GM19043 (cell line): ENCODE data around the gene BEX3.
"Not testable (repeated sequence)": the region's sequence is repeated elsewhere in the genome, so short reads cannot be mapped to it uniquely, and the experiment has no call there.

Experiments
- ATAC-seq: cut with Tn5 transposase; IDR thresholded peaks from one replicate; pipeline ENCODE4 v1.9.1; 2021; ENCODE audit warnings: low read depth; ENCODE audit not compliant: unreplicated experiment

BEX3 gene

GRCh38 chrX:103376118-103376978, at the start of gene BEX3:
BEX3 (plus strand) TSS chrX:103376538; CDS start chrX:103377522, 984 bp downstream.
- ATAC-seq, result no peak

- ATAC-seq, result no peak
These were observed 46.3 kb upstream of the BEX3 start, which contains the start of gene TCEAL7 for GRCh38 chrX:103329991-103330390. TCEAL7 (plus strand) TSS chrX:103330239; CDS start chrX:103331404, 1,165 bp downstream.

GRCh38 chrX:103330681-103331288, 45.6 kb upstream of the BEX3 start:
- no peak for ATAC-seq

GRCh38 chrX:103338663-103339062, 37.7 kb upstream of the BEX3 start:
- ATAC-seq, result no peak

- no peak for ATAC-seq
These were observed 33.2 kb upstream of the BEX3 start for GRCh38 chrX:103343105-103343504.

GRCh38 chrX:103344606-103345005, 31.7 kb upstream of the BEX3 start:
- no peak for ATAC-seq

- ATAC-seq, result no peak
These were observed 28.5 kb upstream of the BEX3 start for GRCh38 chrX:103347682-103348397.

- ATAC-seq, result peak; percentile 49
These were observed 20.1 kb upstream of the BEX3 start, which contains the start of gene TCEAL9 for GRCh38 chrX:103356130-103356798. TCEAL9 (plus strand) TSS chrX:103356506; CDS start chrX:103357685, 1,179 bp downstream.

GRCh38 chrX:103356858-103357257, 19.5 kb upstream of the BEX3 start:
- no peak for ATAC-seq

GRCh38 chrX:103357871-103358270, 18.5 kb upstream of the BEX3 start:
- ATAC-seq, result no peak

- not testable (repeated sequence) for ATAC-seq
These were observed 16.7 kb upstream of the BEX3 start for GRCh38 chrX:103359605-103360004.

- no peak for ATAC-seq
These were observed 16.2 kb upstream of the BEX3 start for GRCh38 chrX:103360092-103360491.

GRCh38 chrX:103360916-103361315, 15.4 kb upstream of the BEX3 start:
- no peak for ATAC-seq

- ATAC-seq, result no peak
These were observed 14.5 kb upstream of the BEX3 start for GRCh38 chrX:103361798-103362197.

GRCh38 chrX:103362474-103362873, 13.9 kb upstream of the BEX3 start:
- no peak for ATAC-seq

GRCh38 chrX:103363046-103363445, 13.3 kb upstream of the BEX3 start:
- ATAC-seq, result no peak

GRCh38 chrX:103367502-103367901, 8.8 kb upstream of the BEX3 start:
- no peak for ATAC-seq

- no peak for ATAC-seq
These were observed 6.9 kb upstream of the BEX3 start for GRCh38 chrX:103369479-103369878.

- no peak for ATAC-seq
These were observed 3.5 kb upstream of the BEX3 start for GRCh38 chrX:103372886-103373285.

GRCh38 chrX:103373581-103373980, 2.8 kb upstream of the BEX3 start:
- no peak for ATAC-seq

- ATAC-seq, result no peak
These were observed 614 bp downstream of the BEX3 start for GRCh38 chrX:103376979-103377324.
